ENCODE data around the gene ISOC1.

DNA sequence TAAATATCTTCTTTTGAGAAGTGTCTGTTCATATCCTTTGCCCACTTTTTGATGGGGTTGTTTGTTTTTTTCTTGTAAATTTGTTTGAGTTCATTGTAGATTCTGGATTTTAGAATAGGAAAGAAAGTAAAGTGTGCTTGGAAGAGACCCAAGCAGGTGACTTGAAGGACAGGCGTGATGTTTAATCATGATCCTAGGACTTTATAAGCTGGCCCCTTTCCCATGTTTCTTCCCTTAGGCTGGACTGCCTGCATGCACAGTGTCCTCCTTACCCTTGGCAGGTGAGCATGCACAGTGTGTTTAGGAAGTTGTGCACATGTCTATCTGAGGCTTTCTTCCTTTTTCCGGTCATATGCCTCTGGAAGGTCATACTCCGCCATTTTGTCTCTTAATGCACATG, 61.3 kb downstream of the ISOC1 start:
- TF ChIP-seq TAF1 (IDR thresholded peaks at IDR 0.05; ENCODE audit: borderline replicate concordance, low read depth, low read length) (no peak), POLR2A (IDR thresholded peaks at IDR 0.05; ENCODE audit: low read depth, low read length) (no peak)
